Liver (tissue), 9 donors: ENCODE data around the gene BLVRA. TPM values are rescaled to one million over a fixed set of nuclear protein-coding genes. Genes with fewer than 3 reads are reported as not detected.

ENCODE experiments used
- DNase-seq: peaks from one replicate; pipeline ENCODE4 v3.0.0-alpha.2; 2017; ENCODE audit warnings: low spot score
- H3K27ac ChIP-seq, 2 donors: one replicate each; pipeline ENCODE4 v1.7.0; 2013; ENCODE audit warnings: inconsistent platforms in 2 of 2, low read length in 2 of 2, control low read depth in 1 of 2, low read depth in 1 of 2, mild to moderate bottlenecking in 1 of 2
- H3K27me3 ChIP-seq, 4 donors: one replicate each; pipeline versions ENCODE4 v1.6.1 to v1.7.0; 2013; ENCODE audit warnings: low read length in 3 of 4, inconsistent platforms in 1 of 4, mild to moderate bottlenecking in 1 of 4, moderate library complexity in 1 of 4; ENCODE audit not compliant: control insufficient read depth in 4 of 4, insufficient read depth in 4 of 4
- H3K36me3 ChIP-seq, 4 donors: one replicate each; pipeline versions ENCODE4 v1.6.1 to v1.7.0; 2013; ENCODE audit warnings: low read length in 3 of 4, mild to moderate bottlenecking in 3 of 4, low read depth in 1 of 4, moderate library complexity in 1 of 4; ENCODE audit not compliant: control insufficient read depth in 4 of 4, insufficient read depth in 3 of 4
- H3K4me1 ChIP-seq, 4 donors: one replicate each; pipeline versions ENCODE4 v1.6.1 to v1.7.0; 2013; ENCODE audit warnings: low read length in 3 of 4, mild to moderate bottlenecking in 3 of 4, moderate library complexity in 1 of 4; ENCODE audit not compliant: control insufficient read depth in 4 of 4, insufficient read depth in 4 of 4
- H3K4me3 ChIP-seq, 3 donors: one replicate each; pipeline versions ENCODE4 v1.6.1 to v1.7.0; 2013; ENCODE audit warnings: low read length in 3 of 3, control low read depth in 1 of 3, low read depth in 1 of 3, mild to moderate bottlenecking in 1 of 3
- H3K9ac ChIP-seq, 2 donors: one replicate each; pipeline ENCODE4 v1.7.0; 2013; ENCODE audit warnings: low read length in 2 of 2, mild to moderate bottlenecking in 2 of 2, moderate library complexity in 2 of 2, control low read depth in 1 of 2, low read depth in 1 of 2
- H3K9me3 ChIP-seq, 4 donors: one replicate each; pipeline versions ENCODE4 v1.6.1 to v1.7.0; 2013; ENCODE audit warnings: low read length in 3 of 4; ENCODE audit not compliant: control insufficient read depth in 4 of 4
- ATF3 ChIP-seq: IDR thresholded peaks from 2 replicates; pipeline ENCODE4 v1.6.1; 2016; ENCODE audit warnings: antibody characterized with exemption
- CTCF ChIP-seq: fragments of 150-350 bp; IDR thresholded peaks from 2 replicates; pipeline ENCODE4 v1.5.1; 2017; ENCODE audit warnings: improper control_type of control experiment, low read depth, low read length; ENCODE audit not compliant: missing input control
- FOXA2 ChIP-seq: IDR thresholded peaks from 2 replicates; pipeline ENCODE4 v1.6.1; 2016; ENCODE audit warnings: antibody characterized with exemption
- GABPA ChIP-seq, 2 donors: IDR thresholded peaks in 1 of 2; conservative IDR thresholded peaks in 1 of 2; 2 replicates each; pipeline ENCODE4 v1.6.1; 2016; ENCODE audit warnings: antibody characterized with exemption in 2 of 2, mild to moderate bottlenecking in 1 of 2, moderate library complexity in 1 of 2
- HNF4A ChIP-seq, 2 donors: conservative IDR thresholded peaks; 2 replicates each; pipeline ENCODE4 v1.6.1; 2016; ENCODE audit warnings: antibody characterized with exemption in 2 of 2, mild to moderate bottlenecking in 2 of 2
- JUND ChIP-seq, 2 donors: IDR thresholded peaks; 2 replicates each; pipeline ENCODE4 v1.6.1; 2016; ENCODE audit warnings: antibody characterized with exemption in 2 of 2
- MAX ChIP-seq: IDR thresholded peaks from 2 replicates; pipeline ENCODE4 v1.6.1; 2016; ENCODE audit warnings: antibody characterized with exemption
- NR2F2 ChIP-seq: IDR thresholded peaks from 2 replicates; pipeline ENCODE4 v1.6.1; 2016; ENCODE audit warnings: antibody characterized with exemption
- RAD21 ChIP-seq, 2 donors: IDR thresholded peaks; 2 replicates each; pipeline ENCODE4 v1.6.1; 2016; ENCODE audit warnings: antibody characterized with exemption in 2 of 2, mild to moderate bottlenecking in 2 of 2
- REST ChIP-seq: IDR thresholded peaks from 2 replicates; pipeline ENCODE4 v1.6.1; 2016; ENCODE audit warnings: antibody characterized with exemption, mild to moderate bottlenecking
- RXRA ChIP-seq, 2 donors: IDR thresholded peaks; 2 replicates each; pipeline ENCODE4 v1.6.1; 2017 to 2018; ENCODE audit warnings: antibody characterized with exemption in 2 of 2, mild to moderate bottlenecking in 1 of 2
- TAF1 ChIP-seq: conservative IDR thresholded peaks from 2 replicates; pipeline ENCODE4 v1.6.1; 2016; ENCODE audit warnings: antibody characterized with exemption, mild to moderate bottlenecking
- ZBTB33 ChIP-seq: IDR thresholded peaks from 2 replicates; pipeline ENCODE4 v1.6.1; 2016; ENCODE audit warnings: antibody characterized with exemption
- WGBS: extraction: QIAGEN DNeasy Blood & Tissue Kit; methylation state at CpG from one replicate; pipeline ENCODE4 v1.1.7; 2013; 5-methylcytosine and 5-hydroxymethylcytosine counted together
- polyA plus RNA-seq, 2 donors: library from polyadenylated mRNA; stranded (reverse) in 1 of 2; unstranded in 1 of 2; fragments of 200-250 nt in 1 of 2; fragments of >200 nt in 1 of 2; fragmentation: Nextera tagmentation in 1 of 2; extraction: Ambion mirVana in 1 of 2; gene quantifications; one replicate each; pipeline versions ENCODE4 v1.2.1 to v1.2.3, GENCODE V29; 2013 to 2015
- total RNA-seq, 2 donors: library from RNA; depleted of rRNA; stranded (reverse); fragments of >200 nt; gene quantifications; one replicate each; pipeline ENCODE4 v1.2.3, GENCODE V29; 2014
- donor health status: healthy.
- donor health status: healthy.
- donor health status: healthy.
- donor health status: healthy.
- donor health status: healthy.

BLVRA gene
- total and polyA plus RNA-seq, 4 donors = 5.1 to 23.5 (median 6.8) TPM

- Histone ChIP-seq H3K4me1 (no peaks in the 10 kb centered on the region), H3K36me3 (no peaks in the 10 kb centered on the region), H3K4me3 (no peak overlapping the region), H3K9me3 (no peaks in the 10 kb centered on the region), H3K9ac (no peak overlapping the region), H3K27ac (no peak overlapping the region), H3K27me3 (no peaks in the 10 kb centered on the region)
- no peak for TF ChIP-seq ZBTB33
- no peak for DNase-seq
- WGBS = 91% methylated on average over 5 of the region's 5 CpGs
Observed at GRCh38 chr7:43850348-43851116, 92.1 kb downstream of the BLVRA start.

- TF ChIP-seq ATF3 (no peak), RAD21 (IDR thresholded peaks at IDR 0.05) (no peak), CTCF (no peak), REST (no peak), FOXA2 (no peak), RXRA (IDR thresholded peaks at IDR 0.05) (no peak), TAF1 (no peak), ZBTB33 (no peak), HNF4A (conservative IDR thresholded peaks at IDR 0.05) (no peak), NR2F2 (no peak), MAX (no peak), JUND (IDR thresholded peaks at IDR 0.05) (no peak), GABPA (IDR thresholded peaks at IDR 0.05 in 1 of 2, conservative IDR thresholded peaks at IDR 0.05 in 1 of 2) (no peak)
- DNase-seq = no peak
- Histone ChIP-seq H3K4me3 (no peak overlapping the region), H3K27ac (no peak overlapping the region), H3K9me3 (no peaks in the 10 kb centered on the region), H3K36me3 (no peaks in the 10 kb centered on the region), H3K9ac (no peak overlapping the region), H3K4me1 (no peaks in the 10 kb centered on the region), H3K27me3 (no peaks in the 10 kb centered on the region)
- WGBS = 90% methylated on average over 2 of the region's 2 CpGs
Observed at GRCh38 chr7:43851805-43852204, 93.3 kb downstream of the BLVRA start.
